ENCODE measurements around the gene AIP. TPM values are rescaled to one million over a fixed set of nuclear protein-coding genes. Genes with fewer than 3 reads are reported as not detected.
A peak's percentile ranks its signal among the peaks of the same experiment; 100 is the strongest.
"Not testable (repeated sequence)": the region's sequence is repeated elsewhere in the genome, so short reads cannot be mapped to it uniquely, and the experiment has no call there.

AIP gene
- polyA plus RNA-seq, 12 donors, result 33.7 to 50.2 (median 41.7) TPM; not detected in 1

GRCh38 chr11:67504950-67505581 lies 22.2 kb downstream of the AIP start, which contains the start of gene PITPNM1:
PITPNM1 (minus strand) TSS chr11:67505363; CDS start chr11:67504180, 1,183 bp downstream.
- peak; percentile 56 for DNase-seq

- peak; percentile 80 for DNase-seq
These were observed 23.0 kb downstream of the AIP start for GRCh38 chr11:67505605-67506396.

- DNase-seq, result no peak
These were observed 23.7 kb downstream of the AIP start for GRCh38 chr11:67506426-67507051.

- DNase-seq, result no peak
These were observed 24.5 kb downstream of the AIP start for GRCh38 chr11:67507242-67507863.

- peak; percentile 95 for DNase-seq
These were observed 25.1 kb downstream of the AIP start, which contains the start of gene CDK2AP2 for GRCh38 chr11:67507864-67508485. CDK2AP2 (minus strand) TSS chr11:67508162; CDS start chr11:67508082, 80 bp downstream.

- peak; percentile 95 for DNase-seq
These were observed 25.8 kb downstream of the AIP start for GRCh38 chr11:67508486-67509121.

- no peak for DNase-seq
These were observed 27.2 kb downstream of the AIP start for GRCh38 chr11:67510023-67510345.

GRCh38 chr11:67511558-67511957 lies 28.7 kb downstream of the AIP start:
- DNase-seq, result not testable (repeated sequence)

- no peak for DNase-seq
These were observed 31.3 kb downstream of the AIP start for GRCh38 chr11:67514116-67514515.

- DNase-seq, result no peak
These were observed 34.0 kb downstream of the AIP start for GRCh38 chr11:67516806-67517205.

- DNase-seq, result no peak
These were observed 35.1 kb downstream of the AIP start for GRCh38 chr11:67517784-67518552.

- no peak for DNase-seq
These were observed 36.9 kb downstream of the AIP start for GRCh38 chr11:67519726-67520125.

- DNase-seq, result no peak
These were observed 38.3 kb downstream of the AIP start for GRCh38 chr11:67520856-67521824.

GRCh38 chr11:67521924-67522323 lies 39.1 kb downstream of the AIP start:
- no peak for DNase-seq

GRCh38 chr11:67522338-67522737 lies 39.5 kb downstream of the AIP start:
- no peak for DNase-seq

GRCh38 chr11:67522844-67523555 lies 40.2 kb downstream of the AIP start, which contains the start of gene CABP2:
CABP2 (minus strand) TSS chr11:67523446; CDS start chr11:67523326, 120 bp downstream.
- no peak for DNase-seq

GRCh38 chr11:67523556-67524479 lies 41.0 kb downstream of the AIP start:
- no peak for DNase-seq

All from muscle of arm (tissue), 12 donors.